Transverse colon (tissue), 4 donors: ENCODE data around the gene TMEM131L. TPM values are rescaled to one million over a fixed set of nuclear protein-coding genes. Genes with fewer than 3 reads are reported as not detected.

ENCODE experiments used
- DNase-seq: peaks from one replicate; pipeline ENCODE4 v3.0.0-alpha.2; 2019
- H3K27ac ChIP-seq, 4 donors: fragments of 200-600 bp; sonication (generic); 2 replicates each; pipeline ENCODE4 v1.5.1; 2016 to 2018; ENCODE audit warnings: inconsistent platforms in 4 of 4
- H3K27me3 ChIP-seq: fragments of 200-600 bp; sonication (generic); 2 replicates; pipeline ENCODE4 v1.5.1; 2017; ENCODE audit warnings: inconsistent platforms
- H3K36me3 ChIP-seq, 4 donors: fragments of 200-600 bp; sonication (generic); 2 replicates each; pipeline ENCODE4 v1.5.1; 2017 to 2019; ENCODE audit warnings: inconsistent platforms in 4 of 4
- H3K4me1 ChIP-seq, 4 donors: fragments of 200-600 bp; sonication (generic); 2 replicates each; pipeline ENCODE4 v1.5.1; 2017 to 2020; ENCODE audit warnings: inconsistent platforms in 4 of 4
- H3K4me3 ChIP-seq, 4 donors: fragments of 200-600 bp; sonication (generic); 1 replicate in 1 of 4; 2 replicates in 3 of 4; pipeline versions ENCODE4 v1.5.1 to v1.6.1; 2017 to 2019; ENCODE audit warnings: inconsistent platforms in 4 of 4
- H3K9me3 ChIP-seq, 2 donors: fragments of 200-600 bp; sonication (generic); 2 replicates each; pipeline ENCODE4 v1.5.1; 2017 to 2019; ENCODE audit warnings: inconsistent platforms in 2 of 2
- CTCF ChIP-seq, 5 experiments: fragments of 200-600 bp in 3 of 5; fragments of 450-650 bp in 2 of 5; sonication (generic) in 3 of 5; IDR thresholded peaks; 1 replicate in 2 of 5; 2 replicates in 3 of 5; pipeline ENCODE4 v1.5.1; 2016 to 2017; ENCODE audit warnings: antibody characterized with exemption in 5 of 5, inconsistent platforms in 3 of 5, mild to moderate bottlenecking in 2 of 5, moderate library complexity in 1 of 5
- EP300 ChIP-seq: sonication (generic); formaldehyde crosslinking; IDR thresholded peaks from one replicate; pipeline ENCODE4 v1.6.1; 2017; ENCODE audit warnings: antibody characterized with exemption, low read depth
- POLR2A ChIP-seq: fragments of 450-650 bp; IDR thresholded peaks from one replicate; pipeline ENCODE4 v1.6.1; 2016; ENCODE audit warnings: antibody characterized with exemption, mild to moderate bottlenecking, moderate library complexity
- POLR2AphosphoS5 ChIP-seq, 3 donors: sonication (generic); formaldehyde crosslinking; IDR thresholded peaks; one replicate each; pipeline ENCODE4 v1.6.1; 2016; ENCODE audit warnings: antibody characterized with exemption in 3 of 3
- WGBS, 2 donors: methylation state at CpG; one replicate each; pipeline ENCODE4 v1.1.5; 2018; ENCODE audit warnings: low coverage in 1 of 2; 5-methylcytosine and 5-hydroxymethylcytosine counted together
- in situ Hi-C, 4 donors: fragments of 200-750 bp; cut with MboI; loops; one replicate each; pipeline versions ENCODE4 v1.15.0 to v1.15.1; 2017; ENCODE audit warnings: low sequenced_read_pairs in 3 of 4, low pct_ligation_motif_present in 1 of 4, low pct_unique_long_range_greater_than_20kb in 1 of 4
- intact Hi-C: fragments of 100-400 bp; cut with DNase I; formaldehyde crosslinking; loops from one replicate; pipeline ENCODE4 v1.15.1; 2023; ENCODE audit warnings: low total_unique reads
- total RNA-seq, 4 donors: library from RNA; depleted of rRNA; stranded (reverse); fragments of >200 nt; gene quantifications; one replicate each; pipeline ENCODE4 v1.1.0, GENCODE V29; 2016

TMEM131L gene
- total RNA-seq, 4 donors from 2014 or later: 5.2 to 14.8 (median 8.3) TPM

GRCh38 chr4:153553155-153553818 lies 87.1 kb downstream of the TMEM131L start:
- intact Hi-C loops (no loop called here), in situ Hi-C loops (no loop called here)
- Histone ChIP-seq H3K36me3 (no peaks in the 10 kb centered on the region), H3K4me1 (peaks cover 0 to 39% (median 9%) of the 10 kb centered on the region in 4 donors), H3K27ac (peak overlapping the region in 3 of 4 donors; percentile 48 to 52 (median 51)), H3K4me3 (no peak overlapping the region), H3K9me3 (no peaks in the 10 kb centered on the region), H3K27me3 (no peaks in the 10 kb centered on the region)
- no peak for TF ChIP-seq CTCF (IDR thresholded peaks at IDR 0.05)
- TF ChIP-seq POLR2A: no peak
- TF ChIP-seq POLR2AphosphoS5 (IDR thresholded peaks at IDR 0.05): no peak
- TF ChIP-seq EP300: no peak
- WGBS, 2 donors: 64 to 69% methylated on average over 6 of the region's 6 CpGs
- no peak for DNase-seq

- H3K27ac ChIP-seq: peak overlapping the region in 3 of 4 donors; percentile 48 to 52 (median 51)
- H3K4me1 ChIP-seq: peaks cover 0 to 39% (median 9%) of the 10 kb centered on the region in 4 donors
- H3K27me3 ChIP-seq: no peaks in the 10 kb centered on the region
- in situ Hi-C loops (no loop called here), intact Hi-C loops (no loop called here)
- TF ChIP-seq POLR2AphosphoS5 (IDR thresholded peaks at IDR 0.05) (no peak), EP300 (no peak), CTCF (IDR thresholded peaks at IDR 0.05) (no peak)
- H3K4me3 ChIP-seq: no peak overlapping the region
- DNase-seq: no peak
- no peaks in the 10 kb centered on the region for H3K9me3 ChIP-seq
- no peaks in the 10 kb centered on the region for H3K36me3 ChIP-seq
Observed at GRCh38 chr4:153553819-153554170, 87.6 kb downstream of the TMEM131L start.

GRCh38 chr4:153555730-153556434 lies 89.7 kb downstream of the TMEM131L start:
- 13 to 30% methylated on average over 3 to 5 of the region's 5 CpGs for WGBS, 2 donors
- H3K4me1 ChIP-seq: peaks cover 0 to 39% (median 9%) of the 10 kb centered on the region in 4 donors
- no peak for TF ChIP-seq POLR2AphosphoS5 (IDR thresholded peaks at IDR 0.05)
- no peak for TF ChIP-seq EP300
- no peak for TF ChIP-seq POLR2A
- no peak for TF ChIP-seq CTCF (IDR thresholded peaks at IDR 0.05)
- H3K9me3 ChIP-seq: no peaks in the 10 kb centered on the region
- H3K36me3 ChIP-seq: peaks cover 0 to 8% (median 0%) of the 10 kb centered on the region in 4 donors
- no peaks in the 10 kb centered on the region for H3K27me3 ChIP-seq
- peak overlapping the region; percentile 12 to 44 (median 34) for H3K27ac ChIP-seq
- intact Hi-C loops (no loop called here), in situ Hi-C loops (no loop called here)
- no peak overlapping the region for H3K4me3 ChIP-seq
- peak; percentile 51 for DNase-seq

- no peak for TF ChIP-seq POLR2AphosphoS5 (IDR thresholded peaks at IDR 0.05)
- in situ Hi-C loops: no loop called here
- intact Hi-C loops: no loop called here
- DNase-seq: no peak
- Histone ChIP-seq H3K4me3 (no peak overlapping the region), H3K27me3 (no peaks in the 10 kb centered on the region), H3K9me3 (no peaks in the 10 kb centered on the region), H3K4me1 (peaks cover 0 to 39% (median 9%) of the 10 kb centered on the region in 4 donors), H3K36me3 (peaks cover 0 to 8% (median 0%) of the 10 kb centered on the region in 4 donors), H3K27ac (peak overlapping the region in 3 of 4 donors; percentile 33 to 44 (median 35))
- 43% methylated on average over 3 of the region's 3 CpGs for WGBS, 2 donors
Observed at GRCh38 chr4:153556435-153556815, 90.3 kb downstream of the TMEM131L start.
